ENCODE data around the gene RHBG.

GRCh38 chr1:156359973-156360372, 9.0 kb upstream of the RHBG start:
- TF ChIP-seq RARB (CRISPR knock-in tag; IDR thresholded peaks at IDR 0.05): no peak
- TF ChIP-seq, protein P1, sequence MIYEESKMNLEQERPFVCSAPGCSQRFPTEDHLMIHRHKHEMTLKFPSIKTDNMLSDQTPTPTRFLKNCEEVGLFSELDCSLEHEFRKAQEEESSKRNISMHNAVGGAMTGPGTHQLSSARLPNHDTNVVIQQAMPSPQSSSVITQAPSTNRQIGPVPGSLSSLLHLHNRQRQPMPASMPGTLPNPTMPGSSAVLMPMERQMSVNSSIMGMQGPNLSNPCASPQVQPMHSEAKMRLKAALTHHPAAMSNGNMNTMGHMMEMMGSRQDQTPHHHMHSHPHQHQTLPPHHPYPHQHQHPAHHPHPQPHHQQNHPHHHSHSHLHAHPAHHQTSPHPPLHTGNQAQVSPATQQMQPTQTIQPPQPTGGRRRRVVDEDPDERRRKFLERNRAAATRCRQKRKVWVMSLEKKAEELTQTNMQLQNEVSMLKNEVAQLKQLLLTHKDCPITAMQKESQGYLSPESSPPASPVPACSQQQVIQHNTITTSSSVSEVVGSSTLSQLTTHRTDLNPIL (CRISPR knock-in tag; IDR thresholded peaks at IDR 0.05; ENCODE audit: low read depth): no peak
- no peak for TF ChIP-seq CSRNP3 (CRISPR knock-in tag; IDR thresholded peaks at IDR 0.05)
- no peak for TF ChIP-seq ZNF70 (CRISPR knock-in tag; IDR thresholded peaks at IDR 0.05)
- TF ChIP-seq ARNTL (CRISPR knock-in tag; IDR thresholded peaks at IDR 0.05; ENCODE audit: borderline replicate concordance, low read depth): no peak
- TF ChIP-seq TCF4 (CRISPR knock-in tag; IDR thresholded peaks at IDR 0.05; ENCODE audit: borderline replicate concordance): no peak
- TF ChIP-seq OSR1 (CRISPR knock-in tag; IDR thresholded peaks at IDR 0.05): no peak
- no peak for TF ChIP-seq ZNF8 (CRISPR knock-in tag; IDR thresholded peaks at IDR 0.05)
- TF ChIP-seq, protein P2, sequence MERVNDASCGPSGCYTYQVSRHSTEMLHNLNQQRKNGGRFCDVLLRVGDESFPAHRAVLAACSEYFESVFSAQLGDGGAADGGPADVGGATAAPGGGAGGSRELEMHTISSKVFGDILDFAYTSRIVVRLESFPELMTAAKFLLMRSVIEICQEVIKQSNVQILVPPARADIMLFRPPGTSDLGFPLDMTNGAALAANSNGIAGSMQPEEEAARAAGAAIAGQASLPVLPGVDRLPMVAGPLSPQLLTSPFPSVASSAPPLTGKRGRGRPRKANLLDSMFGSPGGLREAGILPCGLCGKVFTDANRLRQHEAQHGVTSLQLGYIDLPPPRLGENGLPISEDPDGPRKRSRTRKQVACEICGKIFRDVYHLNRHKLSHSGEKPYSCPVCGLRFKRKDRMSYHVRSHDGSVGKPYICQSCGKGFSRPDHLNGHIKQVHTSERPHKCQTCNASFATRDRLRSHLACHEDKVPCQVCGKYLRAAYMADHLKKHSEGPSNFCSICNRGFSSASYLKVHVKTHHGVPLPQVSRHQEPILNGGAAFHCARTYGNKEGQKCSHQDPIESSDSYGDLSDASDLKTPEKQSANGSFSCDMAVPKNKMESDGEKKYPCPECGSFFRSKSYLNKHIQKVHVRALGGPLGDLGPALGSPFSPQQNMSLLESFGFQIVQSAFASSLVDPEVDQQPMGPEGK (CRISPR knock-in tag; IDR thresholded peaks at IDR 0.05; ENCODE audit: borderline replicate concordance): no peak

Data from SK-N-SH treated with all-trans-retinoic acid at 6 μM for 48 hours (cell line).